Activated B cell treated with CpG ODN at 0.5 μM for 24 hours (primary cell): ENCODE results near the gene C22orf23. TPM values are rescaled to one million over a fixed set of nuclear protein-coding genes. Genes with fewer than 3 reads are reported as not detected.

Experiments used
- ATAC-seq: fragments of 200-7000 bp; cut with Tn5 transposase; one replicate; pipeline ENCODE4 v1.10.0; 2021; ENCODE audit warnings: low read depth, mild to moderate bottlenecking, moderate library complexity
- CTCF ChIA-PET: fragments of 350-600 bp; sonication (Branson Sonifier 250); formaldehyde crosslinking; loops from one replicate; lab custom pipeline; 2021; ENCODE audit warnings: antibody characterized with exemption; lab: Charles Lee
- POLR2A ChIA-PET: fragments of 350-600 bp; sonication (Branson Sonifier 250); formaldehyde crosslinking; loops from one replicate; lab custom pipeline; 2021; ENCODE audit warnings: antibody characterized with exemption; lab: Charles Lee
- DNase-seq: peaks from one replicate; pipeline ENCODE4 v3.0.0; 2022
- H3K27ac Mint-ChIP-seq: one replicate; pipeline ENCODE4 v1.8.0; 2020; ENCODE audit warnings: mixed read lengths
- H3K27me3 Mint-ChIP-seq: one replicate; pipeline ENCODE4 v1.8.0; 2021; ENCODE audit warnings: mixed read lengths
- H3K36me3 Mint-ChIP-seq: one replicate; pipeline ENCODE4 v1.8.0; 2021; ENCODE audit warnings: low read depth, mixed read lengths
- H3K4me1 Mint-ChIP-seq: one replicate; pipeline ENCODE4 v1.8.0; 2021; ENCODE audit warnings: mixed read lengths
- H3K4me3 Mint-ChIP-seq: one replicate; pipeline ENCODE4 v1.8.0; 2020; ENCODE audit warnings: mild to moderate bottlenecking, mixed read lengths
- H3K9me3 Mint-ChIP-seq: one replicate; pipeline ENCODE4 v1.8.0; 2020; ENCODE audit warnings: mixed read lengths
- CTCF ChIP-seq: fragments of 200-600 bp; IDR thresholded peaks from one replicate; pipeline ENCODE4 v1.8.0; 2022; ENCODE audit warnings: antibody characterized with exemption, mild to moderate bottlenecking
- intact Hi-C: fragments of 100-400 bp; cut with micrococcal nuclease; formaldehyde crosslinking; loops from one replicate; pipeline ENCODE4 v1.15.1; 2024
- total RNA-seq: library from RNA; stranded (reverse); gene quantifications from 2 replicates; pipeline ENCODE4 v1.2.3, GENCODE V29; 2022

The C22orf23 gene
- total RNA-seq, 1 donor from 2014 or later, result 0.16 TPM

- no peaks in the 10 kb centered on the region for H3K27me3 Mint-ChIP-seq
- no peaks in the 10 kb centered on the region for H3K36me3 Mint-ChIP-seq
- no peak overlapping the region for H3K27ac Mint-ChIP-seq
- CTCF ChIA-PET, result no interaction called here
- no peak overlapping the region for H3K4me3 Mint-ChIP-seq
- peaks cover 21% of the 10 kb centered on the region for H3K4me1 Mint-ChIP-seq
- POLR2A ChIA-PET, result no interaction called here
- TF ChIP-seq CTCF, result no peak
- DNase-seq (no peak), ATAC-seq (no peak)
- intact Hi-C loops, result no loop called here
- H3K9me3 Mint-ChIP-seq, result no peaks in the 10 kb centered on the region
Observed at GRCh38 chr22:37991731-37992442, 38.5 kb upstream of the C22orf23 start.

GRCh38 chr22:37990862-37991261, 37.5 kb upstream of the C22orf23 start:
- no peak for ATAC-seq
- H3K9me3 Mint-ChIP-seq, result no peaks in the 10 kb centered on the region
- CTCF ChIA-PET, result no interaction called here

GRCh38 chr22:37990301-37990700, 36.9 kb upstream of the C22orf23 start:
- TF ChIP-seq CTCF, result no peak
- intact Hi-C loops, result no loop called here
- POLR2A ChIA-PET, result no interaction called here
- Mint-ChIP-seq H3K36me3 (no peaks in the 10 kb centered on the region), H3K4me1 (peaks cover 5% of the 10 kb centered on the region), H3K27me3 (no peaks in the 10 kb centered on the region), H3K4me3 (no peak overlapping the region), H3K9me3 (no peaks in the 10 kb centered on the region), H3K27ac (no peak overlapping the region)
- CTCF ChIA-PET, result no interaction called here
- no peak for ATAC-seq
- DNase-seq, result no peak

More at GRCh38 chr22:37990862-37991261, 37.5 kb upstream of the C22orf23 start:
- Mint-ChIP-seq H3K4me3 (no peak overlapping the region), H3K4me1 (peaks cover 10% of the 10 kb centered on the region), H3K27ac (no peak overlapping the region), H3K27me3 (no peaks in the 10 kb centered on the region), H3K36me3 (no peaks in the 10 kb centered on the region)
- no peak for DNase-seq
- no peak for TF ChIP-seq CTCF
- POLR2A ChIA-PET, result no interaction called here
- intact Hi-C loops, result no loop called here

- H3K27ac Mint-ChIP-seq, result no peak overlapping the region
- no peaks in the 10 kb centered on the region for H3K27me3 Mint-ChIP-seq
Observed at GRCh38 chr22:37989146-37990045, 36.0 kb upstream of the C22orf23 start.

More at GRCh38 chr22:37989146-37990045, 36.0 kb upstream of the C22orf23 start:
- intact Hi-C loops, result no loop called here
- no peaks in the 10 kb centered on the region for H3K36me3 Mint-ChIP-seq
- H3K4me1 Mint-ChIP-seq, result peaks cover 2% of the 10 kb centered on the region
- H3K4me3 Mint-ChIP-seq, result no peak overlapping the region
- no peak for DNase-seq
- no peak for ATAC-seq
- TF ChIP-seq CTCF, result no peak
- CTCF ChIA-PET, result no interaction called here
- no peaks in the 10 kb centered on the region for H3K9me3 Mint-ChIP-seq
- POLR2A ChIA-PET, result no interaction called here
